GM21717 (cell line): ENCODE data around the gene TMEM209.
"Not testable (repeated sequence)": the region's sequence is repeated elsewhere in the genome, so short reads cannot be mapped to it uniquely, and the experiment has no call there.

Experiments used
- ATAC-seq: cut with Tn5 transposase; IDR thresholded peaks from one replicate; pipeline ENCODE4 v1.9.1; 2021; ENCODE audit warnings: mild to moderate bottlenecking, moderate library complexity; ENCODE audit not compliant: unreplicated experiment

Gene TMEM209

DNA sequence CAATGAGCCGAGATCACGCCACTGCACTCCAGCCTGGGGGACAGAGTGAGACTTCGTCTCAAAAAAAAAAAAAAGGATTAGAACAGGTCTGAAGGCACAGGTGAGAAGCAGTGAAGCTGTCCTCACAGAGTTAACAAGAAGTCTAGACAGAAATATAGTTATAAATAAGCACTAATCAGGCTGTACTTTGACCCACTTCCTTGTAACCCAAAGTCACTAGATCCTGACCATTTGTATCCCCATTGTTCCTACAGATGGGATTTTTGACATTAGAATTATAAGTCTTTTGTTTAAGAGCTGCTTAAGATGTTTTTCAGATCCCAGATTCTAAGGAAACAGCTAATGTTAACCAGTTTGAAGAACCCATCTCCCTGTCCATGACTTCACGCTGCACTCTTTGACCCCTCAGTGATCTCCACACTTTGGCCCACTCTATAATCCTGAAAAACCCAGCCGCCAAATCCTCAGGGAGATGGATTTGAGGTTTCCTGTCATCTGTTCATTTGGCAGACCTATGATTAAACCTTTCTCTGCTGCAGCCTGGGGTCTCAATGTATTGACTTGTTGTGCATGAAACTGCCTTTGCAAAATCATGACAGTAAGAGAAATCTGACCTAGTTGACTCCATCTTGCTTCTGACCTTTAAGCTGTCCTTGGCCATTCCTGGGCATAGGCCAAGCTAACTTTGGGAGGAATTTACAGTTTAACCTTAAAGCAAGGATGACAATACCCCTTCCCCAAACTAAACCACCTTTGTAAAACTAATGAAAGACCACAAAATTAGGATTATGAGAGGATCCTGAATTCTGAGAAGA lies 13.8 kb upstream of the TMEM209 start:
- ATAC-seq: no peak

DNA sequence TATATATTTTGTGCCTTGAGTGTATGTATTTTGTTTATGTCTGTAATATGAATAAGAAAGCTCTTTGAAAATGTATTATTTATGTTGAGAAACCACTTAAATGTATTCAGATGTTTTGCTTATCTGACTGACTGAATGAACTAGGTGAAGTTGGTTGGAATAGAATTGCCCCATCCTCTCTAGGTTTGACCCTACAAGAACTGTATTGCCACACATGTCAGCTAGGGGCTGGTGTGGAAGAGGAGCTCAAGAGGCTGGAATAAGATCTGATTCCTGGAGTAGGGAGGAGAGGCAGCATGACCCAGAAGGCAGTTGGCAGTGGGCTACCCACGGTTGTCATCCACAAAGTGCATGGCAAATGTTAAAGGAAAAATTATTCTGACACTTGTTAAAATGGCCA lies 11.5 kb upstream of the TMEM209 start:
- ATAC-seq: no peak

DNA sequence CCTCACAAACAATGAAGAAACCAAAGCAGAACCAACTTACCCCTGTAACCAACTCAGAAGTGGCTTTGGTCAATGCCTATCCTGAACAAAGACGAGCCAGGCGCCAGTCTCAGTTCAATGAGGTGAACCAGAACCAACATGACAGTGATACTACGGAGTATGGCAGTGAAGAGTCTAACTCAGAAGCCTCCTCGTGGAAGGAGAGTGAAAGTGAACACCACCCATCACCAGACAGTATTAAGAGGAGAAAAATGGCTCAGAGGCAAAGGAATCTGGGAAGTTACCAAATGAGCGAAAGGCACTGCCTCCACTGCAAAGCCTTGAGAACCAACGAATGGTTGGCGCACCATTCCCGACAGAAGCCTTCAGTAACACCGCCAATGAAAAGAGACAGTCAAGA lies 10.8 kb upstream of the TMEM209 start:
- no peak for ATAC-seq

DNA sequence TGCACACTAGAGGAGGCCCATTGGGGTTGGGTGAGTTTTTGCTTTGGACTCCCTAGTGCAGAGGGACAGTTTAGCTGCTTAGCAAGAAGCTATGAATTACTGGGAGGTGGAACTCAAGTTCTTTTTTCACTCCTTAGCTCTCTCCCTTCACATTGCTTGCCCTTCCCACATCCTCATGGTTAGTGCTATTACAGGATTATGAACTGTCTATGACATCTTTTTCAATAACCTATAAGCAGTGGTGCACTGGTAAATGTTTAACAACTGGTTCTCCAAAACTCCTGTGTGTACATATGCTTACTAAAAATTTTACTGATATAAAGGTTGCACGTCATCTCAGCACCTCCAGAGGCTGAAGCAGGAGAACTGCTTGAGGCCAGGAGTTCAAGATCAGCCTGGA lies 8.6 kb upstream of the TMEM209 start:
- ATAC-seq: no peak

DNA sequence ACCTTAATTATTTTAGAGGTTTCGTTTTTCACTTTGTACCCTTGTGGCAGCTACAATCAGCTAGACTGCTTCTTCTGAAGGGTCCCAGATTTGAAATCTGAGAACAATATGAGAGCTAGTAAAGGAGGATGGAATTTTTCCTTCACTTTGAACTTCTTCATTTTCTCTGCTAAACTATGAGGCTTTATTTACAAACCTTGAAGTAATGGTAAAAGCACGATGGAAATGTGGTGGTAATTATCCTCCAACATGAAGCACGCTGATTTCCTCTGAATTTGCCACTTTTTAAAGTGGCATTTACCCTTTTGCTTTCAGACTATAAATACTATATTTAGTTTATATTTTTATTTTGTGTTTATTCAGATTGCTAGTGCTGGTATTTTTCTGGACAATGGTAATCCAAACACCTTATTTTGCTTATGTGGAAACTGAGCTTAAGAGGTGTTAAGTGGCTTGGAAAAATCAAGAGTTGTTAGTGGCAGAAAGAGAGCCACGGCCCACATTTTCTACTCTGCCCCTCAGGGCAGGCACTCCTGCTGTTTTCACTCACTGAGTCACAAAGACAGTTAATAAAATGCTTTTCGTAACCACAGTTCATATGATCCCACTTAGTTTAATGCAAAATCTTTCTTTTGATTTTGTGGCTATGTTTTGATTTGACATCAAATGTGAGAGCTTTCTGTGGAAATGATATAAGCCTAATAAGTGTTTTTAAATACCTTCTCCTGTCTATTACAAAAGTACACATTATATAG lies 5.2 kb upstream of the TMEM209 start:
- no peak for ATAC-seq

DNA sequence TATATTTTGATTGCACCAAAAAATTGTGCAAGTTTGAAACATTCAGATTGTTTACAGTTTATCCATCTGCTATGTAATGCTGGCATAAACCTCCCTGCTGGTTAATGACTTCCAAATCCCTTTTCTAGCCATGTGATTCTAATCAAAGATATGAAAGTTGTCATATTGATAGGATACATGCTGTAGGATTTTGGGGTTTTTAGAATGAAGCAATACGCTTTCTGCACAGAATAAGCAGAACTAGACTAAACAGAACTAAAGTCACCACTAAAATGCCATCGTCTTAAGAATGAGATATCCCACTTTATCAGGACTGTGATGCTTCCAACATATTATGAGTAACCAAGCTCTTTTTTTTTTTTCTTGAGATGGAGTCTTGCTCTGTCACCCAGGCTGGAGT lies 3.3 kb upstream of the TMEM209 start:
- no peak for ATAC-seq

DNA sequence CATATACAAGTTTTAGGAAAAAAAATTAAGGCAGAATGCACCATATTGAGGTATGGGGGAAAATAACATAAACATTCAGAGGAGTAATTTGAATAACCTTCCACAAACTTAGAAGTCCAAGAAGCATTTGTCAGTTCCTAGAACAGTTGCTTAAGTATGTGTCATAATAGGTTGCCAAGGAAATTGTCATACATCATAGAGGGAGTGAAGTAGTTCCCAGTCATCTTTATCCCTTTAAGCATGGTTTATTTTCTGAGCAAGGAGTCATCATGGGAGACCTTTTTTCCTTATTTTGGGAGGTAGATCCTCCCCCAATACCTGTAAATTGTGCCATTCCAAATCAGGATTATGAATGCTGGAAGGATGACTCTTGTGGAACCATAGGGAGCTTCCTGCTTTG lies 2.4 kb upstream of the TMEM209 start, which contains the start of gene SSMEM1:
Gene SSMEM1, plus strand, starts transcription at position 219 of the 400 bp plus-strand sequence. Its CDS starts 51 bp downstream, at position 270.
- ATAC-seq: no peak

DNA sequence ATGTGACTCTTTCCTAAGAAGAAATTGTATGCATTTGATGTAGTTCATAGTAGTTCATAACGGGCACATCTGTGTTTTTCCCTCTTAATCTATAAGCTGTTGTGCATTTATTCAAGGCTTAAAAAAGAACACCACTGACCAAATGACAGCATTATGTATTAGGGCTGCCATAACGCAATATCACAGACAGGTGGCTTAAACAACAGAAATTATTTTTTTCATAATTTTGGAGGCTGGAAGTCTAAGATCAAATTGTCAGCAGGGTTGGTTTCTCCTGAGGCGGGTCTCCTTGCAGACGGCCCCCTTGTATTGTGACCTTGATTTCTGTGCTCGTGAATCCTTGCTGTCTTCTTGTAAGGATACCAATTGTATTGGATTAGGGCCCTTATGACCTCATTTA lies 1.8 kb upstream of the TMEM209 start:
- ATAC-seq: no peak

DNA sequence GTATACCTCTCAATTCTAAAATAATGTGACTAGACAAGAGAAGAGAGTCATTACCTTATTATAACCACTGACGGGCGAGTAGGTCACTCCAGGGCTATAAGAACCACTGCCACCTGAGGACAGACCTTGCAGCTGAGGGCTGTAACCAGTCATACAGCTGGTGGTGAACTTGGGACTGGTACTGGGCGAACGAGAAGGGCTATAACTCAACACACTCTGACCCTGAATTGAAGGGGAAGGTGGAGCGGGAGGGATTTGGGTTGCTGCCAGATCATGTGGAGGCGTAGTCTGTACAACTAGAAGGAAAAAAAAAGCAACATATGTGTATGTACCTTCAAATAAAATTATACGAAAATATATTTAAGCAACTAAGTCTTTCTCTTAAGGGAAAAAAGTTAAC lies 3.4 kb downstream of the TMEM209 start:
- ATAC-seq: no peak

DNA sequence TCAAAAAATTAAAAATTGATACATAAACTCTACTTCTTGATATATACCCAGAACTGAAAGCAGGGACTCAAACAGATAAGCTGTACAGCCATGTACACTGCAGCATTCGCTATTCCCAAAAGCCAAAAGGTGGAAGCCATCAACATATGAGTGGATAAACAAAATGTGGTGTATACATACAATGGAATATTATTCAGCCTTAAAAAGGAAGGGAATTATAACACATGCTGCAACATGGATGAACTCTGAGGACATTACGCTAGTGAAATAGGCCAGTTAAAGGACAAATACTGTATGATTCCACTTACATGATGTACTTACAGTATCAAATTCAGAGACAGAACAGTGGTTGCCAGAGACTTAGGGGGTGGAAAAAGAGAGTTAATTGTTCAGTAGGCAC lies 8.1 kb downstream of the TMEM209 start:
- ATAC-seq: no peak

DNA sequence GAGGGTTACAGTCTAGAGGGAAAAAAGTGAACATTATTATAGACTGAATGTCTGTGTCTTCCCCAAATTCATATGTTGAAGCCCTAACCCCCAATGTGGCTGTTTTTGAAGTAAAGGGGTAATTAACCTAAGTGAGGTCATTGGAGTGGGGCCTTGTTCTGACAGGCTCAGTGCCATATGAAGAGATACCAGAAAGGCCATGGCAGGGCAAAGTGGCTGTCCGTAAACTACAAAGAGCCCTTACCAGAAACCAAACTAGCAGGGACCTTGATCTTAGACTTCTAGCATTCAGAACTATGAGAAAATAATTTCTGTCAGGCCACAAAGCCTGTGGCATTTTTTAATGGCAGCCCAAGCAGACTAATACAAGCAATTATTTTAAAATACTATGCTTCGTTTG lies 8.7 kb downstream of the TMEM209 start:
- no peak for ATAC-seq

DNA sequence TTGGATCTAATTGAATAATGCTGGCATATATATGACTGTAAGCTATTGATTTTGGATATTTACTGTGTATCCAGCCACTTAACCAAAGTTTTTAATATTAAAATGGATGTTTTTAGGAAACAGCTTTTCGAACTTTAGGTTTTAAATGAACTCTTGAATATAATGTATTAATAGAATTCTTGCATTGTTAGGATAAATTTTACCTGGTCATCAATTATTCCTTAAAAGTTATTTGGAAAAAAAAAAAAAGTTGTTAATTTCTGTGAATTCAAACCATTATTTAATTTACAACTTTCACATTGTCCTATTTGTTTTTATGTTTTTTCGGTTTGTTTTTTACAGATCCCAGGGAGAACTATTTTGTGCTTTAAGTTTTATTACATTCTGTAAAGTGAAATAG lies 9.8 kb downstream of the TMEM209 start:
- ATAC-seq: no peak

DNA sequence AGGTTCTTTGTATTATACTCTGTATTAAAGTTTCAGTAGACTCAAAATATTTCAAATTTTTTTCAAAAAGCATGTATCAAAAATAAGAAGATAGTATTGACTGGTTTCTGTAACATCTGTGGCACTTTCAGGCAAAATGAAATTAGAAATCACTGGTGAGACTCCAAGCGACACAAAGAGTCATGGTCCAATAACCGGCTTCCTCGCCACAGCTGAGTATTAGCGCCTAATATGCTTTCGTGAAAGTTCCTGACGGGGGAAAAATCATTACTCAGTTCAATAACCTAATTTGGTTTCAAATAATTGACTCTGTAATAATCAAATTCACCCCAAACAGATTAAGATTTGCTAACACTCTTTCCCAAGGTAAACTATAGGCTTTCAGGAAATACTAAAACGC lies 13.4 kb downstream of the TMEM209 start:
- no peak for ATAC-seq

DNA sequence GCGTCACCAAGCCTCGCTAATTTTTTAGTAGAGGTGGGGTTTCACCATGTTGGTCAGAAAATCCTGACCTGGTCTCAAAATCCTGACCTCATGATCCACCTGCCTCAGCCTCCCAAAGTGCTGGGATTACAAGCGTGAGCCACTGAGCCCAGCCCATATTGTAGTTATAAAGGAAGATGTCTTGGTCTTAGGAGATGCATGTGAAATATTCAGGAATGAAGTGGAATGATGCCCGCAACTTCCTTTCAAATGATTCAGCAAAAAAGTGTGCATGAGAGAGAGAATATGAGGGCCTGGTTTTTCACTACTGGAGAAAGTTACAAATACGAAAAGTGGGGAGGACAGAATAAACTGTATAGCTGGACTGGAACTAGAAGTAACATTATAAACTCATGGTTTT lies 15.9 kb downstream of the TMEM209 start:
- no peak for ATAC-seq

DNA sequence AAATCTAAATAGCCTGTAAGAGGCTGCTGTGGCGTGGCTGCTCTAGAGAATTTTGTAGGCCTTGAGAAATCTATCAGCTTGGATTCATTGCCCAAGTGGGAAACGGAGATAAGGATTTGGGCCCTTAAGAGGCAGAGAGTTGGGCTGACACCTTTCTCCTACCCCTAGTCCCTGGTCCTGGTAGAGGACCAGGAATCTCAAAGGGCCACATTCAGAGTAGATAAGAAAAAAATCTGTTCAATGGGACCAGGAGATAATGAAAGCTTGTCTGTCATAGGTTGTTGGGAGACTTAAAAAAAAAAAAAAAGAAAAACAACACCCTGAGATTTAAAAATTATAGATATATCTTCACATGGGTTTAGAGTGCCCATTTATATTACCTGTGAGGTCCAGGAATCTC lies 17.8 kb downstream of the TMEM209 start:
- ATAC-seq: no peak

DNA sequence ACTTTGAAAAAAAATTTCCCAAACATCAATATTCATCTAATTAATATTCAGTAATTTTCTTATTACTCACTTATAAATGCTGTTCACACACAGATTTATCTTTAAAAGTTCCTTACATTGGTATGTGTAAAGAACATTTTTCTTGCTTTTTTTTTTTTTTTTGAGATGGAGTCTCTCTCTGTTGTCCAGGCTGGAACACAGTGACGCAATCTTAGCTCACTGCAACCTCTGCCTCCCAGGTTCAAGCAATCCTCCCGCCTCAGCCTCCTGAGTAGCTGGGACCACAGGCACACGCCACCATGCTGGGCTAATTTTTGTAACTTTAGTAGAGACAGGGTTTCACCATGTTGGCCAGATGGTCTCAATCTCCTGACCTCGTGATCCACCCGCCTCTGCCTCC lies 20.9 kb downstream of the TMEM209 start:
- not testable (repeated sequence) for ATAC-seq

DNA sequence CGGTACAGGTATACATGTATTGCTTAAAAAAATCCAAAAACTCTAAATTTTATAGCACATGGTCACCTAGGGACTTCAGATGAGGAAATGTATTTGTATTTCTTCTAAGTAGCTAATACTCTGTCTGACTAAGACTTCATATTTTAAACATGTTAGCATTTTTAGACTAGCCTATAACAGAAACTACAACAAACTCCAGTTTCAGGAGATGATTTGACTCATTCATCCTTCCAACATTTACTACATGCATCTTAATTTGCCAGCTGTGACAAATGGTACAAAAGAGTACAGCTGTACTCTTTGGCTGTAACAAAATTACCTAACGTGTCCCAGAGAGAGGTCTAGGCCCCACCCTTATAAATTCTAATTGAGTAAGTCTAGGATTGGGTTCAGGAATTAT lies 22.2 kb downstream of the TMEM209 start:
- ATAC-seq: peak; percentile 77

DNA sequence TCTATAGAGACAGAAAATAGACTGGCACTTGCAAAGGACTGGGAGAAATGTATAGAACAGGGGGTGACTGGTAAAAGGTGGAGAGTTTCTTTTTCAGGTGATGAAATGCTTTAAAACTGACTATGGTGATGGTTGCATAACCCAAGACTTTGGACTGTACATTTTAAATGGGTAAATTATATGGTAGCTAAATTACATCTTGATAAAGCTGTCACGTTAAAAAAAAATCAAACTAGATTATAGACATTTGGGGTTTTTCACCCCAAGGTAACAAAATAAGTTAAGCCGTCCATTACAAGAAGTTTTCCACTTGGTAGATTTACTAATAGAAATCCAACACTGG lies 24.0 kb downstream of the TMEM209 start:
- ATAC-seq: no peak

DNA sequence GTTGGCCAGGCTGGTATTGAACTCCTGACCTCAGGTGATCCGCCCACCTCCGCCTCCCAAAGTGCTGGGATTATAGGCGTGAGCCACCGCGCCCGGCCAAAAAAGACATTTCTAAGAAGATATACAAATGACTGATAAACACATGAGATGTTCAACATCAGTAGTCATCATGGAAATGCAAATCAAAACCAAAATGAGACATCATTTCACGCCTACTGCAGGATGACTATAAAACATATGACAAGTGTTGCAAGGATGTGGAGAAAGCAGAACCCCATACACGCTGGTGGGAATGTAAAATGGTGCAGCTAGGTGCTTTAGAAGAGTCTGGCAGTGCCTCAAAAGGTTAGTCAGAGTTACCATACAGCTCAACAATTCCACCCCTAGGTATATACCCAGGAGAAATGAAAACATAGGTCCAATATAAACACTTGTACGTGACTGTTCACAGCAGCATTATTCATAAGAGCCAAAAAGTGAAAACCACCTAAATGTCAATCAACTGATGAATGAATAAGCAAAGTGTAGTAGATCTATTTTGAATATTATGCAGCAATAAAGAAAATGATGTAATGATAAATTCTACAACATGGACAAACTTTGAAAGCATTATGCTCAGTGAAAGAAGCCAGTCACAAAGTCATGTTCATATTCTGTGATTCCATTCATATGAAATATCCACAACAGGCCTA lies 24.5 kb downstream of the TMEM209 start:
- no peak for ATAC-seq

DNA sequence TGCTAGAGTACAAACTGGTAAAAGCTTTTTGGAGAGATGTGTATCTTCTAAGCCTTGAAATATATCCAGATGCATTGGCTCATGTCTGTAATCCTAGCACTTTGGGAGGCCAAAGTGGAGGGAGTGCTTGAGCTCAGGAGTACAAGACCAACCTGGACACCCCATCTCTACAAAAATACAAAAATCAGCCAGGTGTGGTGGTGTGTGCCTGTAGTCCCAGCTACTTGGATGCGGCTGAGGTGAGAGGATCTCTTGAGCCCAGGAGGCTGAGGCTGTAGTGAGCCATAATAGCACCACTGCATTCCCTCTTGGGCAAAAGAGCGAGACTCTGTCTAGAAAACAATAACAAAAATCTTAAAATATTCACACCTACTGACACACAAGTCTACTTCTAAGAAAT lies 25.6 kb downstream of the TMEM209 start:
- no peak for ATAC-seq

DNA sequence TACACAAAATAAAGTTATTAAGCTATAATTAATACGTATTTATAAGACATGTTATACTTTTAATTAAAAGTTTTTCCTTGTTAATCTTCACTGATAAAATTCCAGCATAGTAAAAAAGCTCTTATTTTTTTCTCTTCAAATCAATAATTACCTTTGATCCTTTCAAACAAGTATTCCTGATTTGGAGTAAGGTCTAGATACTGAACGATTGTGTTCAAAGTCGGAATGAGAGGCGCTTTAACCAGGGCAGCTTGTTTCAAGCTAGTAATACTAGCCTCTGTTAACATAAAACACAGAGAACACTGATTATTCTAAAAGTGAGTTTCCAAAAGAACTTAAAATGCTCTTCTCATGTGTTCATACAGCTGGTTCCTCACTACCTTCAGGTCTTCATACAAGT lies 27.0 kb downstream of the TMEM209 start:
- ATAC-seq: no peak
